GM21717 (cell line): ENCODE measurements around the gene TAS2R43.
"Not testable (repeated sequence)": the region's sequence is repeated elsewhere in the genome, so short reads cannot be mapped to it uniquely, and the experiment has no call there.

Source experiments
- ATAC-seq: cut with Tn5 transposase; IDR thresholded peaks from one replicate; pipeline ENCODE4 v1.9.1; 2021; ENCODE audit warnings: mild to moderate bottlenecking, moderate library complexity; ENCODE audit not compliant: unreplicated experiment

The TAS2R43 gene, protein sequence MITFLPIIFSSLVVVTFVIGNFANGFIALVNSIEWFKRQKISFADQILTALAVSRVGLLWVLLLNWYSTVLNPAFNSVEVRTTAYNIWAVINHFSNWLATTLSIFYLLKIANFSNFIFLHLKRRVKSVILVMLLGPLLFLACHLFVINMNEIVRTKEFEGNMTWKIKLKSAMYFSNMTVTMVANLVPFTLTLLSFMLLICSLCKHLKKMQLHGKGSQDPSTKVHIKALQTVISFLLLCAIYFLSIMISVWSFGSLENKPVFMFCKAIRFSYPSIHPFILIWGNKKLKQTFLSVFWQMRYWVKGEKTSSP

DNA sequence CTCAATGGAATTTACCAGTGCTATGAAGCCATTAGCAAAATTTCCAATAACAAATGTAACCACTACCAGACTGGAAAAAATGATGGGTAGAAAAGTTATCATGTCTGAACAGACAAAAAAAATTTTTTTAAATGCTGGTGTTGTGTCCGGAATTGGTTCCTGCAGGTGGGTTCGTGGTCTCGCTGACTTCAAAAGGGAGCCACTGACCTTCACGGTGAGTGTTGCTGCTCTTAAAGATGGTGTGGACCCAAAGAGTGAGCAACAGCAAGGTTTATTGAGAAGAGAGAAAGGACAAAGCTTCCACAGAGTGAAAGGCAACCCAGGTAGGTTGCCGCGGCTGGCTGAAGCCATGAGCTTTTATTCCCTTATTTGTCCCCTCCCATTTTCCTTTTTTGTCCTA lies at the start of gene TAS2R43:
TAS2R43 (minus strand) TSS at position 186 of the 400 bp plus-strand sequence; CDS start at position 102, 84 bp downstream.
- ATAC-seq, result no peak

DNA sequence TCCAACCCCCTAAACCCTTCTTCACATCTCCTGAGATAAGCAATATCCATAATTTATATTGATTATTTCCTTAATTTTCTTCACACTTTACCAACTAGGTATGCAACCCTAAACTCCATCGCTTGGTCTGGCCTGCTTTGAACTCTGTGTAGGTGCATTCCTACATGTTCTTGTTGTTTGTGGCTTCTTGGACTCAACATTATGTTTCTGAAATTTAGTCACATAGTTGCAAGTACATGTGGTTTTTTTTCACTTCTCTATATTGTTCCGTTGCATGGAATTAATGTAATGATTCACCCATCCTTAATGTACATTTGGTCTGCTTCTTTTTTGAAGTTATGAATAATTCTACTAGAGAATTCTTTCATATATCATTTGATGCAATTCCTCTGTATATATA lies 44.0 kb upstream of the TAS2R43 start:
- ATAC-seq, result no peak

DNA sequence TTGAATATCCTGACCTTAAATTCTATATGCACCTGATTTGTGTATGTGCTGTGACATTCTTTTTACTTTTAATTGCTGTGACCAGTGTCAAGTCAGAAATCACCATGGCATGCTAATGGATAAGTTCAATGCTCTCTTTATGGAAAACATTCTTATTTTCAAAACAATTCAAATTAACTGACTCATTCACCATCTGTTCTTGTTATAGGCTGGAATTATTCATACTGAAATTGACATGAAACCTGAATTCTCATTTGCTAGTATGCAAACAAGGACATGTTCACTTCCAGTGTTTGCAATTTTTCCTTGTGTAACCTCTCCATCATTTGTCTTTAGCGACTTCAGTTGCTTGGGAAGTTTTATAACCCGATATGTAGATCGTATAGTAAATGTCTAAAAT lies 42.2 kb upstream of the TAS2R43 start, which contains the start of gene TAS2R30:
TAS2R30 (minus strand) TSS at position 340 of the 400 bp plus-strand sequence. CDS start 400 bp downstream, outside the sequence.
- ATAC-seq, result no peak

DNA sequence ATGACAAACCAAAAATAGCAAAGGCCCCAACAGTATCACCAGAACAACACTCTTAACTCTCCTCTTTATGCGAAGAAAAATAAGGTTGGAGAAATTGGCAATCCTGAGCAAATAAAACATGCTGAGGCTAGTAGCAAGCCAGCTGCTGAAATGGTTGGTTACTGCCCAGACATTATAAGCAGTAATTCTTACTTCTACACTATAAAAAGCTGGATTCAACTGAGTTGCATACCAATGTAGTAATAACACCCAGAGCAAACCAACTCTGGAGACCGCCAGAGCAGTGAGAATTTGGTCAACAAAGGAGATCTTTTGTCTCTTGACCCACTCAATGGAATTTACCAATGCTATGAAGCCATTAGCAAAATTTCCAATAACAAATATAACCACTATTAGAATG lies 41.7 kb upstream of the TAS2R43 start:
- no peak for ATAC-seq

DNA sequence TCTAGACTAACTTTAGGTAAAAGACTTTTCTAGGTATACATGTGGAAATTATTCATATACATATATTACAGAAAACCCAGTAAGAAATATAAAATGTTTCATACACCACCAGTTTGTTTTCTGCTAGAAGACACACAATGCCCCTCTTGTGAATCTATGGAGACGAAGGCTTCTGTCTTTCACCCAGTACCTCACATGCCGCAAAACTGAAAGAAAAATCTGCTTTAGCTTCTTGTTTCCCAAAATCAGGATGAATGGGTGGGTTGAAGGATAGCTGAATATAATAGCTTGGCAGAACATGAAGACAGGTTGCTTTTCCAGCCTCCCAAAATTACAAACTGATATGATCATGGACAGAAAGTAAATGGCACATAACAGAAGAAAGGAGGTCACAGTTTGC lies 41.0 kb upstream of the TAS2R43 start:
- no peak for ATAC-seq

DNA sequence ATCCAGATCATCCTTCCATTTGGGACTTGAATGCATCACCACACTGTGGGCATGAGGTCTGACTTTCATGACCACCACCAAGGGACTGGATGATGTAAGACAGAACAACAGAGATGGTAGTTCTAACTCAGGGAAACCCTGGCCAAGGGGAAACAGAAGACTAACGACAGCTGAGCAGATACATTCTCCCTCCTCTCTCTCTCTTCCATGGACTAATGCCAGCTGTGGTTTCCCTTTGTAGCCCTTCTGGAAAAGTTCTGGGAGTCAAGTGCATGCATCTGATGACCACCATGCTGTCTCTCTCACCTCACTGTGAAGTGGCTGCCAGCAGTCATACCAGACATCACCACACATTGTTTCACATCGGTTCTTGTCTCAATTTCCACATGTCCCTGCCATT lies 38.9 kb upstream of the TAS2R43 start:
- ATAC-seq, result no peak

DNA sequence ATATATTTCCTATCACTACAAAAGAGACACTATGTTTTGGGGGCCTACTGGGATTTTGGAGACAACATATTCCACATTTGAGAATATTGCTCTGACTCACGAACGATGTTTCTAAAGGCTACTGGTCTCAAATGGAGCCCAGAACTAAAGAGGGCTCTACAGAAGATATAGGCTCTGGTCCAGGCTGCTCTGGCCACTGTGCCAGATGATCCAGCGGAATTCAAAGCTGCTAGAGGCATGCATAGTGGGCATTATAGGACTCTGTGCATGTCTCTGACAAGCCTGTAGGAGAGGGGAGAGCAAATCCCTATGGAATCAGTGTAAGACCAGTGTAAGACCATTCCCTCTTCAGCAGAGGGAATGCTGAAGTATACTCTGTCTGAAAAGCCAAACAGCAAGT lies 38.3 kb upstream of the TAS2R43 start:
- no peak for ATAC-seq

DNA sequence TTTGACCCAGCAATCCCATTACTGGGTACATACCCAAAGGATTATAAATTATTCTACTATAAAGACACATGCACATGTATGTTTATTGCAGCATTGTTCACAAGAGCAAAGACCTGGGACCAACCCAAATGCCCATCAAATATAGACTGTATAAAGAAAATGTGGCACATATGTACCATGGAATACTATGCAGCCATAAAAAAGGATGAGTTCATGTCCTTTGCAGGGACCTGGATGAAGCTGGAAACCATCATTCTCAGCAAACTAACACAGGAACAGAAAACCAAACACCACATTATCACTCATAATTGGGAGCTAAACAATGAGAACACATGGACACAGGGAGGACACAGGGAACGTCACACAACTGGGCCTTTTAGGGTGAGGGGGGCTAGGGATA lies 22.0 kb upstream of the TAS2R43 start:
- ATAC-seq, result not testable (repeated sequence)

DNA sequence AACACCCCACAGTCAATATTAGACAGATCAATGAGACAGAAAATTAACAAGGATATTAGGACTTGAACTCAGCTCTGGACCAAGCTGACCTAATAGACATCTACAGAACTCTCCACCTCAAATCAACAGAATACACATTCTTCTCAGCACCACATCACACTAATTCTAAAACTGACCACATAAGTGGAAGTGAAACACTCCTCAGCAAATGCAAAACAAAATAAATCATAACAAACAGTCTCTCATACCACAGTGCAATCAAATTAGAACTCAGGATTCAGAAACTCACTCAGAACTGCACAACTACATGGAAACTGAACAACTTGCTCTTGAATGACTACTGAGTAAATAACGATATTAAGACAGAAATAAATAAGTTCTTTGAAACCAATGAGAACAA lies 19.1 kb upstream of the TAS2R43 start:
- not testable (repeated sequence) for ATAC-seq

DNA sequence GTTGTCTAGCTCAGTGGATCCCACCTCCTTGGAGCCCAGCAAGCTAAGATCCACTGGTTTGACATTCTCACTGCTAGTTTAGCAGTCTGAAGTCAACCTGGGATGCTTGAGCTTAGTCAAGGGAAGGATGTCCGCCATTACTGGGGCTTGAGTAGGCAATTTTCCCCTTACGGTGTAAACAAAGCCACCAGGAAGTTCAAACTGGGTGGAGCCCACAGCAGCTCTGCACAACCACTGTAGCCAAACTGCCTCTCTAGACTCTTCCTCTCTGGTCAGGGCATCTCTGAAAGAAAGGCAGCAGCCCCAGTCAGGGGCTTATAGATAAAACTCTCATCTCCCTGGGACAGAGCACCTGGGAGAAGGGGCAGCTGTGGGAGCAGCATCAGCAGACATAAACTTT lies 16.7 kb upstream of the TAS2R43 start:
- no peak for ATAC-seq

DNA sequence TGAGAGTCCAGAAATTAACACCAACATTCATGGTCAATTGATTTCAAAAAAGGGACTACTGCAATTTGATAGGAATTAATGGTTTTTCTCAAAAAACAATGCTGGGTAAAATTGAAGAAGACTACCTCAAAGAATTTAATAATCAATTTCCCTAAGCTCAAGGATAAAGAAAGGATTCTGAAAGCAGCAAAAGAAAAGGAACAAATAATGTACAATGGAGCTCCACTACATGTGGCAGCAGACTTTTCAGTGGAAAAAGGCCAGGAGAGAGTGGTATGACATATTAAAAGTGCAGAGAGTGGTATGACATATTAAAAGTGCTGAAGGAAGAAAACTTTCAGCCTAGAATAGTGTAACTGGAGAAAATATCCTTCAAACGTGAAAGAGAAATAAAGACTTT lies 15.6 kb upstream of the TAS2R43 start:
- no peak for ATAC-seq

DNA sequence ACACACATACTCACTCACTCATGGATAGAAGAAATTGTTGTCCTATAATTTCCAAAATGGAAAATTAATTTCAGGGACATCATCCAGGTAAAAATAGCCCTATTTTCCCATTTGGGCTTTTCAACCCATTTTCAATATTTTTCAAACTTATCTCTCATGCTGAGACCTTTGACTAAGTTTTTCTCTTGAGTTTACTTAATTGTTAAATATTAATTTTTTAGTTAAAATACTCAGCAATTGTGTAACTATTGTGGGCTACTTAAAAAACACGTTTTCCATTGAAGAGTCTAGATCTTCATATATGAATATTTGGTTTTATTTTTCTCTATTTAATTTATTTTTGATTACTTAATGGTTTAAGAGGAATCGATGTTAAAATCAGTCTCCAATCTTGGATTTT lies 14.2 kb upstream of the TAS2R43 start:
- no peak for ATAC-seq

DNA sequence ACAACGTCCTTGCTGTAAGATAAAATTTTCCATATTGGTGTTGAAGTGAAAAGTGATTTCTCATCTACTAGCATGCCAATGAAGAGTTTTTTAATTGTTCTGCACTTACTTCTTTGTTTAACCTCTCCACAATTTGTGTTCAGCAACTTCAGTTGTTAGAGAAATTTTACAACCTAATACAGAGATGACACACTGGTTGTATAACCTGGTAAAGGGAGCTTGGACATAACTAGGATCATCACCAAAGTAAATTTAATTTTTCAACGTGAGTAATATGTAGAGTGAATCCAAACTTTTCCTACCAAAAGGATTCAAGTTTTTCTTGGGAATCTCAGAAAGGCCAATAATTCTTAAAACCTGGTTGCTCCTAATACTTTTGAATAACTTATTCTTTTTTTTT lies 13.4 kb upstream of the TAS2R43 start:
- ATAC-seq, result no peak

DNA sequence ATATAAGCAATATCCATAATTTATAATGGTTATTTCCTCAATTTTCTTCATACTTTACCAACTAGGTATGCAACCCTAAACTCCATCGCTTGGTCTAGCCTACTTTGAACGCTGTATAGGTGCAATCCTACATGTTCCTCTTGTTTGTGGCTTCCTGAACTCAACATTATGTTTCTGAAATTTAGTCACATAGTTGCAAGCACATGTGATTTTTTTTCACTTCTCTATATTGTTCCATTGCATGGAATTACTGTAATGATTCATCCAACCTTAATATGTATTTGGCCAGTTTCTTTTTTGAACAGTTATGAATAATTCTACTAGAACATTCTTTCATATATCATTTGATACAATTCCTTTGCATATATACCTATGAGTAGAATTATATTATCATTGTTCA lies 2.8 kb upstream of the TAS2R43 start:
- not testable (repeated sequence) for ATAC-seq

DNA sequence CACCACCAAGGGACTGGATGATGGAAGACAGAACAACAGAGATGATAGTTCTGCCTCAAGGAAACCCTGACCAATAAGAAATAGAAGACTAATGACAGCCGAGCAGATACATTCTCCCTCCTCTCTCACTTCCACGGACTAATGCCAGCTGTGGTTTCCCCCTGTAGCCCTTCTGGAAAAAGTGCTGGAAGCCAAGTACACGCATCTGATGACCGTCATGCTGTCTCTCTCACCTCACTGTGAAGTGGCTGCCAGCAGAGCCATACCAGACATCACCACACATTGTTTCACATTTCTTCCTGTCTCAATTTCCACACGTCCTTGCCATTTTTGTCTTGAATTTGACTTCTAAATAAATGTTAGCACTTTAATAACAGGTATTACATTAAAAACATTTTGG lies 2.9 kb downstream of the TAS2R43 start:
- ATAC-seq, result no peak

DNA sequence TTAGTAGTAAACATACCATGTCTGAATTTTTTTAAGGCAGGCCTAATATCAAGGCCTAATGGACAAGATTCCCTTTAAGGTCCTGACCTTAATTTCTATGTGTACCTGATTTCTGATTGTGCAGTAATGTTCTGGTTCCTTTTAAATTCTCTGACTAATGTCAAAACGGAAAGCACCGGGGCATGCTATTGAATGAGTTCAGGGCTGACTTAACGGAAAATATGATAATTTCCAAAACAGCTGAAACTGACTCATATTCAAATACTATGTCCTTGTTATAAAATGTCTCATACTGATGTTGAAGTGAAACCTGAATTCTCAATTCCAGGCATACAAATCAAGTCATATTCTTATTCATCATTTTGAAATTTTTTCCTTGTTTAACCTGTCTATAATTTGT lies 6.7 kb downstream of the TAS2R43 start:
- no peak for ATAC-seq

DNA sequence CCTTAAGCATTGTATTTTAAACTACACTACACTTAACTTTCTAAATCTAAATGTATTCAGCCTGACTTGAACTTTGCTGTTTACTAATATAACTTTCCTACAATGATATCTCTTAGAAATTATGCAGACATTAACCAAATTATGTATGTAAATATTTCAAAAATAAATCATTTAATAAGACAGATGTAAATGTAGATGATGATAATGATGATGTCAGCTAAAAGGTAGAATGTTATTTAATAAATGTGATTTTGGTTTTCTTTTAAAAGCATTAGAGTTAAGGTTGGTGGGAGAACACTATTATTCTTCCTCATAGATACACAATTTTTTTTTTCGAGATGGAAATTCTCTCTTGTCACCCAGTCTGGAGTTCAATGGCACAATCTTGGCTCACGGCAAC lies 10.1 kb downstream of the TAS2R43 start:
- no peak for ATAC-seq

DNA sequence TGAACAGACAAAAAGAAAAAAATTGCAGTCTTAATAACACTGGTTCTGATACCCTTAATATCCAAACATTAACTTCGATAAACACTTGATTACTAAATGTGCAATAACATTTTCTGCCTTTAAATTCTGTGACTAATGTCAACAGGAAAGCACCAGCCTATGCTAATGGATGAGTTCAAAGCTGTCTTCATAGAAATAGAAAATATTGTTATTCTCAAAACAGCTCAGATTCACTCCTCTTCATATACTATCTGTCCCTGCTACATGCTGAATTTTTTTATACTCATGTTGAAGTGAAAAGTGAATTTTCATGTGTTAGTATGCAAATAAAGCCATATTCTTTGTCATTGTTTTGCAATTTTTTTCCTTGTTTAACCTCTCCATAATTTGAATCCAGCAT lies 13.9 kb downstream of the TAS2R43 start:
- ATAC-seq, result no peak

DNA sequence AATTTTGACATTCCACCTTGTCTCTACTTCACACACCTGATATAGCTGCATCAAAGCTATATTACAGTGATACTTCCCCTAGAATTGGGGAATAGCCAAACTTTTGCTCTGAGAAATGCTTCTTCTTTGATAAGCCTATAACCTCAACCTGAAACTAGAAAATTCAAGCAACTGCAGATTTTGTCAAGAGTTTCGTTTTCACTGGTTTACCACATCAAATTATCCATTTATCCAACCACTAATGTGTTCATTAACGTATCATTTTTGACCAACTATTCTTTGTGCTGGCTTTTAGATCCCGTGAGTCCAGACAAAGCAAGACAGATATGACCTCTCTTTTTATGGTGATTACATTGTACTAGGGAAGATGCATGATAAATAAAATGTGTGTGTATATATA lies 16.5 kb downstream of the TAS2R43 start:
- ATAC-seq, result no peak

DNA sequence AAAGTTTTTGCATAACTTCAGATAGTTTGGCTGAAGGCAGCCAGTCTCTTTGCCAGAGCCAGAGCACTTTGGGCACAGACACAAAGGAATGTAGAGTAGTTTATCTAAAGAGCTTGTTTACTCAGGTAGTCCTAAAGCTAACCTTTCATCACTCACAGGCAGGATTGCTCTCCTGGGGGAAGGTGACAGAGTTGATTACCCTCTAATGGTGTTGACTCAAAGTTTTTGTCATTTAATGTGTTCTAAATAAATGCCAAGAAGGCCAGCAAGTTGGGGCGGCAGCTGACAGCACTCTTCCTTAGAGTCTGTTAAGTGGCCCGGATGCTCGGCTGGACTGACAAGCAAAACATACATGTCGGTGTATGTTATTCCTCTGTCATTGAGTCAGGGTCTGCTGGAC lies 20.7 kb downstream of the TAS2R43 start:
- no peak for ATAC-seq

DNA sequence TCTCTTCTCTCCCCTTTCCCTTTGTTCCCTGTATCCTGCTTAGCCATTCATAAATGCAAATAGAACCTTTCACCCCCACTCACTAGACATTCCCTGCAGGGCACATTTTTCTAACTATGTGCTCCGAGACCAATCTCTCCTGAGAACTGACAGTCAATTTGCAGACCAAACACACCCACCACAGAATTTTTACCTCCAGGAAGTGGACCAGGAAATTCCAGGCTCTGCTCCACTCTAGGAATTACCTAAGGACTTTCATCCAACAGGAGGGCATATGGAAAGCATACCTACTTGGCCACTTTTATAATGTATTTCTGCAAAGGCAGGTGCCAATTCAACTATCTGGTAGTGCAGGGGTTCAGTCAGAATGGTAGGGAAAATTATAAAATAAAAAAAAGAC lies 21.1 kb downstream of the TAS2R43 start:
- ATAC-seq, result no peak

DNA sequence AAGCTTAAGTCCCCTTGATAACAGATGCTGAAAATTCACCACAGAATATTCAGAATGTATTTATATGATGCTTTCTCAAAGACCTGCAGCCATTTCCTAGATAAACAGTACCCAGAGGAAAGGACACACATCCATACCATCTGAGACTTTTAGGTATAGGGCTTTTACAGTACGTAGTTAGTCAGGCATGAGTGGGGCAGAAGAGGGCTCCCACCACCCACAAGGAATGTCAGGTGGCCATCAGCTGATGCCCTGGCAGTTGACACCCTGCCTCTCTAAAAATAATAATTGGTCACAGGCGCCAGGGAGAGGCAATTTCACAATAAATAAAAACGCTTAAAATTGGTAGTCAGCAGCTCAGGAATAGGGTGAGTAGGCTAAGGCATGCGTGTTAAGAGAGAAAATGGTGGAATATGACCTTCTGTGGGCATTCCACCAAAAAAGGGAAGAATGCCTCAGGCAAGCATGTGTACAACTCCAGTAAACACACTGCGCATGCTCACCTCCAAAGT lies 22.2 kb downstream of the TAS2R43 start:
- no peak for ATAC-seq

DNA sequence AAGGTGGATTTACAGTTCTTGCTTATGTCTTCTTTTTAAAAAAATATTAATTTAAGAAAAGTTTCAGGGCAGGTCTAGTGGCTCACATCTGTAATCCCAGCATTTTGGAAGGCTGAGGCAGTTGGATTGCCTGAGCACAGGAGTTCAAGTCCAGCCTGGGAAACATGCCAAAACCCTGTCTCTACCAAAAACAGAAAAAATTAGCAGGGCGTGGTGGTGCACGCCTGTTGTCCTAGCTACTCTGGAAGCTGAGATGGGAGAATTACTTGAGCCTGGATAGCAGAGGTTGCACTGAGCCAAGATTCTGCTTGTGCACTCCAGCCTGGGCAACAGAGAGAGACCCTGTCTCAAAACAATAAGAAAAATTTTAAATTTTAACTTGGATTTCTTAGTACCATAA lies 24.6 kb downstream of the TAS2R43 start:
- ATAC-seq, result no peak
